ENCODE results near the gene WWOX.

The WWOX gene

DNA sequence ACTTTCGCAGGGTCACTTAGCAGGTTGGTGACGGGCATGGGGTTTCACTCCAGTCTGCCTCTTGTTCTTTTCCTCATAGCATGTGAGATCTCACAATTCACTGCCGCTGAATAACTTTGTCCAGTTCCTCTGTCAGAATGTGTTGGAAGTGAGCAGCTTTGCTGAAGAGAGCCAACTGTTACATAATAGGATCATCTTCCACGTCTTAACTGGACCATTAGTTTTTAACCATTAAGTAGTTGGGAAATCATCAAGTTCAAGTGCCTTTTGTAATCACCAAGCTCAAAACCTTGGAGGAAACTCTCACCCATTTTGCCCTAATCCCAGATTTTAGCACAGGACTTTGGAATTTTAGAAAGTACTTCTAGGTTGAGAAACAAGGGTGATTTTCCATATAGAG, 290.6 kb downstream of the WWOX start:
- TF ChIP-seq, protein P1, sequence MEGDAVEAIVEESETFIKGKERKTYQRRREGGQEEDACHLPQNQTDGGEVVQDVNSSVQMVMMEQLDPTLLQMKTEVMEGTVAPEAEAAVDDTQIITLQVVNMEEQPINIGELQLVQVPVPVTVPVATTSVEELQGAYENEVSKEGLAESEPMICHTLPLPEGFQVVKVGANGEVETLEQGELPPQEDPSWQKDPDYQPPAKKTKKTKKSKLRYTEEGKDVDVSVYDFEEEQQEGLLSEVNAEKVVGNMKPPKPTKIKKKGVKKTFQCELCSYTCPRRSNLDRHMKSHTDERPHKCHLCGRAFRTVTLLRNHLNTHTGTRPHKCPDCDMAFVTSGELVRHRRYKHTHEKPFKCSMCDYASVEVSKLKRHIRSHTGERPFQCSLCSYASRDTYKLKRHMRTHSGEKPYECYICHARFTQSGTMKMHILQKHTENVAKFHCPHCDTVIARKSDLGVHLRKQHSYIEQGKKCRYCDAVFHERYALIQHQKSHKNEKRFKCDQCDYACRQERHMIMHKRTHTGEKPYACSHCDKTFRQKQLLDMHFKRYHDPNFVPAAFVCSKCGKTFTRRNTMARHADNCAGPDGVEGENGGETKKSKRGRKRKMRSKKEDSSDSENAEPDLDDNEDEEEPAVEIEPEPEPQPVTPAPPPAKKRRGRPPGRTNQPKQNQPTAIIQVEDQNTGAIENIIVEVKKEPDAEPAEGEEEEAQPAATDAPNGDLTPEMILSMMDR (IDR thresholded peaks at IDR 0.05; ENCODE audit: control insufficient read depth, insufficient read depth, low read depth, low read length, missing control alignments) = no peak
- DNase-seq (ENCODE audit: low read depth) = no peak
- no peak overlapping the region for H3K4me3 ChIP-seq (ENCODE audit: control insufficient read depth, low read depth, low read length)

DNA sequence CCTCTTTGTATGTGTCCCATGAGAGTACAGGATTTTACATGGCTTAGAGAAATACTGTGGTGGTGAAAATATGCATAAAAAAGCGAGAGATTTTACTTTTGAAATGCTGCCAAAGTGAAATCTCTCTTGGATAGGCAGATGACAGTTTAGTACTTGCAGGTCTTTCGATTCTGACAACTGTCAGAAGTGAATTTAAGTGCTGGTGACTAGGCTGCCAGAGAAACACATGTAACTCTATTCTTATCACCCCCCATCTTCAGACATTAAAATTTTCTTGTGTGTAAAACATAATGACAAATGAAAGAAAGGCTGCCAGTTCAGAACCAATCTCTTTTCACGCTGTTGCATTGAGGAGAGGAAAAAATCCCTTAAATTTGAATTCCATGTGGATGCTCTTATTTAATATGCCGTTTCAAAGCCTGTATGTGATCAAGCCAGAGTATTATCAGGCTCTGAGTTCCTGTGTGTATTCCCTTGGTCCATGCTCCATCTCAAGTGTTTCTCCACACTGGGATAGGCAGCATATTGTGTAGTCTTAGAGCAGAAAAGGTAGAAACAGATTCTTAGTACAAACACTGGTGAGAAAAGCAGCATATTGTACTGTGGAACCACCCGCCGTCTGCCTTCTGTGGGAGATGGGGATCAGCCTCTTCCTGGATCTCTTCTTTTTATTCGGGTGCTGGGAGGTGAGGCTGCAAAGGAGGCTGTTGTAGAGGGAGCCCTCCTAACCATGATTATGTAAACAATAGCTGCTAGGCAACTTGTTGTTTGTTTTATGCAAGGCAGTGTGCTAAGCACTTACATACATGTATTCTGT, 291.3 kb downstream of the WWOX start:
- no peak overlapping the region for H3K4me3 ChIP-seq (ENCODE audit: control insufficient read depth, low read depth, low read length)
- TF ChIP-seq, protein P1 (IDR thresholded peaks at IDR 0.05; ENCODE audit: control insufficient read depth, insufficient read depth, low read depth, low read length, missing control alignments) = no peak
- DNase-seq (ENCODE audit: low read depth) = no peak

DNA sequence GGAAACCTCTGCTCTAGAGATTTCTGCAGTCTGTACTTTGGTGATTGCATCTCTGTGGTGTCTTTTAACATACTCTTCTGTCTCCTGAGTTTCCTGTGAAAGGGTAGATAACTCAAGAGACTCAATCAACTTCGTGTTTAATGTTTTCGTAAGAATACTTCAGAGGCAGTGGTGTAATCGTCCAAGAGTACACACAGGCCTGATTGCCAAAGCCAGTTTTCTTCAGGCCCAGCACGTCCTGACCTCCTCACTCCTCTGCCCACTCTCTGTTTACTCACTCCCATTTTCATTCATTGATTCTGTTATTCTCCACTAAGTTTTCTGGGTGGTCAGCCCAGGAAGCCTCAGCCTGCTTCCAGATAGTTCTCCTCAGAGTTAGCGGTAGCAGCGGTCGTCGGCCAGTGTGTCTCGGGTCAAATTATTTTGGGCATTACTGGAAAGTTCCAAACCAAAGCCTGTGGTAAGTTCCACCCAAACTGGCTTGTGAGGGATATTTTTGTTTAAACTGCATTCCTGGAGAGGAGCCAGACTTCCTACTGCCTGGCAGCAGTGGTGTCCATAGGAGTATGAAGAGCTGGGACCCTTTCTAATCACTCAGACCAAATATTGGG, 293.2 kb downstream of the WWOX start:
- DNase-seq (ENCODE audit: low read depth) = no peak
- TF ChIP-seq, protein P1 (IDR thresholded peaks at IDR 0.05; ENCODE audit: control insufficient read depth, insufficient read depth, low read depth, low read length, missing control alignments) = no peak
- no peak overlapping the region for H3K4me3 ChIP-seq (ENCODE audit: control insufficient read depth, low read depth, low read length)

DNA sequence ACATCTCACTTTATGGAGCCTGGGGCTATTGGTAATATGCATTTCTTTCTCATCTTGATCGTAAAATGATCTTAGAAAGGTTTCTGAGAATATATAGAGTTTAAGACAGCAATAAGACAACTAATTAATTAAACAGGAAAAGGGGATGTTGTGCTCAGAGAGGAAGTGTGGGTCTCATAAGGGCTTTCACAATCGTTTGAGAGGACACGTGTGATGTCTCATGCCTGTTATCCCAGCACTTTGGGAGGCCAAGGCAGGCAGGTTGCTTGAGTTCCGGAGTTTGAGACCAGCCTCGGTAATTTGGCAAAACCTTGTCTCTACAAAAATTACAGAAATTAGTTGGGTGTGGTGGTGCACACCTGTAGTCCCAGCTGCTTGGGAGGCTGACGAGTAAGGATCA, 295.6 kb downstream of the WWOX start:
- no peak overlapping the region for H3K4me3 ChIP-seq (ENCODE audit: control insufficient read depth, low read depth, low read length)

DNA sequence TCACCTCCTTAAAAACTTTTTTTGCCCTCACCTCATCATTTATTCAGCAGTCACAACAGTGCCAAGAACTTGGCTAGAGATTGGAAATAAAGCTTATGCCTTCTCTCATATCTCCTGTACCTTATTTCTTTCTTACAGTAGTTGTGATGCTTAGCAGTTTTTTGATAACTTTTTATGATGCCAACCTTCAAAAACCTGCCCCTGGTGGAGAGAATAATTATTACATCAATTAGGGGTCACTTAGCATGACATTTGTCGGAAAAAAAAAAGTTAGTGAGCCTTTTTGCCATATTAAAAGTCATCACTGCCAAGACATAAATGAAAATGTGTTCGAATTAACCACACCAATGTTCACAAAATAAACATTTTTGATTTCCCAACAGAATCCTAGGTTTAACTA, 296.6 kb downstream of the WWOX start:
- no peak overlapping the region for H3K4me3 ChIP-seq (ENCODE audit: control insufficient read depth, low read depth, low read length)
- TF ChIP-seq, protein P1 (IDR thresholded peaks at IDR 0.05; ENCODE audit: control insufficient read depth, insufficient read depth, low read depth, low read length, missing control alignments) = no peak
- DNase-seq (ENCODE audit: low read depth) = no peak

More for the DNA sequence above, 295.6 kb downstream of the WWOX start:
- TF ChIP-seq, protein P1 (IDR thresholded peaks at IDR 0.05; ENCODE audit: control insufficient read depth, insufficient read depth, low read depth, low read length, missing control alignments) = no peak
- no peak for DNase-seq (ENCODE audit: low read depth)

DNA sequence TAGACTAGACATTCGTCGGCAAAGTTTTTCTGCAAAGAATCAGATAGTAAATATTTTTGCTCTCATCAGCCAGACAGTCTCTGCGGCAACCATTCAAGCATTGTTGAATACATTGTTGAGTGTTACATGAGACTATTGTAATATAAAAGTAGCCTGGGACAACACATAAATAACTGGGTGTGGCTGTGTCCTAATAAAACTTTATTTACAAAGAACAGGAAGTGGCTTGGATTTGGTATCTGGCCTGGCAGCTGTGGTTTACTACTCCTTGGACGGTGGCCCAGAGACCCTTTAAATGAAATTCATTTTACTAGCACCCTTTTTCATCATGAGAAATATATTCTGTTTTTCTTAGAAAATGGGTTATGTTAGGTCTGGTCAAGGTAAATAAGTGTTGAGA, 297.2 kb downstream of the WWOX start:
- TF ChIP-seq, protein P1 (IDR thresholded peaks at IDR 0.05; ENCODE audit: control insufficient read depth, insufficient read depth, low read depth, low read length, missing control alignments) = no peak
- no peak overlapping the region for H3K4me3 ChIP-seq (ENCODE audit: control insufficient read depth, low read depth, low read length)
- DNase-seq (ENCODE audit: low read depth) = no peak
